ENCODE data around the gene VGF. TPM values are rescaled to one million over a fixed set of nuclear protein-coding genes. Genes with fewer than 3 reads are reported as not detected.

The VGF gene
- total RNA-seq, 1 experiment from 2014 or later, result 0.12 TPM

GRCh38 chr7:101185258-101185839 is 20.0 kb upstream of the VGF start:
- DNase-seq (ENCODE audit: low read depth), result peak; percentile 72

- no peak for DNase-seq (ENCODE audit: low read depth)
These were observed 14.9 kb upstream of the VGF start, which contains the start of gene NAT16 for GRCh38 chr7:101180130-101180755. TSS of gene NAT16 (minus strand) at chr7:101180293. CDS start at chr7:101174807, 5,486 bp downstream.

- DNase-seq (ENCODE audit: low read depth), result no peak
These were observed 14.3 kb upstream of the VGF start for GRCh38 chr7:101179713-101180112.

- no peak for DNase-seq (ENCODE audit: low read depth)
These were observed 13.7 kb upstream of the VGF start for GRCh38 chr7:101179117-101179516.

DNA sequence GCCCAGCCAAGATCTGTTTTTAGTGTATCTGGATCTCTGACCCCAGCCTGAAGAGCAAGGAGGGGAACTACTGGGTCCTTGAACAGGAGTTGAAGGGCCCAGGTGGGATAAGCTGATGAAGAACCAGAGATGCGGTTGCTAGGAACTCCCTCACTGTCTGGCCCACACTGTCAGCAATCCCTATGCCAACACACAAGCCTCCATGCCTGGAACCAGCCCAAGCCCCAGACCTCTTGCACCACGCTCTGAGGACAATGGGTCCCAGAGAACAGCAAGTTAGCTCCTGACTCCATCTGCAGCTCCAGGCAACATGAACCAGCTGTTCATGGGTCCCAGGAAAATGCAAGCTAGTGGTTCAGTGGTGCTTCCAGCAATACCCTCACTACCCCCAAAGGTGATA is 12.3 kb upstream of the VGF start:
- no peak for DNase-seq (ENCODE audit: low read depth)

DNA sequence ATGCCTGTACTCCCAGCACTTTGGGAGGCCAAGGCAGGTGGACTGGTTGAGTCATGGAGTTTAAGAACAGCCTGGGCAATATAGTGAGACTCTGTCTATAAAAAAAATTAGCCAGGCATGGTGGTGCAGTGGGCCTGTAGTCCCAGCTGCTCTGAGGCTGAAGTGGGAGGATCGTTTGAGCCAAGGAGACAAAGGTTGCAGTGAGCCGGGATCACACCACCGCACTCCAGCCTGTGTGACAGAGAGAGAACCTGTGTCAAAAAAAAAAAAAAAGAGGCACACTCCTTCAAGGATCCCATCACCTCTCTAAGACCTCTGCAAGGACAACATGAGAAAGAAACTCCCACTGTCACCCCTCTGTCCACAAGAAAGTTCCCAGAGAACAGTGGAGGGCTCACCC is 10.3 kb upstream of the VGF start:
- no peak for DNase-seq (ENCODE audit: low read depth)

- DNase-seq (ENCODE audit: low read depth), result no peak
These were observed 9.0 kb upstream of the VGF start for GRCh38 chr7:101174322-101174854.

DNA sequence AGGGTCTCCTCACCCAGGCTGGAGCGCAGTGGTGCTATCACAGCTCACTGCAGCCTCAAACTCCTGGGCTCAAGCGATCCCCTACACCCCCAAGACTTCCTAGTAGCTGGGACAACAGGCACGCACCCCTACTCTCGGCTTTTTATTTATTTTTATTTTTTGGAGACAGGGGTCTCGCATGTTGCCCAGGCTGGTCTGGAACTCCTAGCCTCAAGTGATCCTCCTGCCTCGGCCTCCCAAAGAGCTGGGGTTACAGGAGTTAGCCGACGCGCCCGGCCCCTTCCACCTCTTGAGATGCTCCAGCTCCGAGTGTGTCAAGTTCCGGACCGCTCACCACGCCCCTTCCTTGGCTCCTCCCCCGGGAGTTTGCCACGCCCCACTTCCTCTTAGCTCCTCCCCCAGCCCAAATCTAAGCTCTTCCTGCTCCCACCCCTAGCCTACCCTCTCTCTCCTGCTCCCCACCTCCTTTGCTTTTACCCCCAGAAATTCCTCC is 8.4 kb upstream of the VGF start:
- no peak for DNase-seq (ENCODE audit: low read depth)

DNA sequence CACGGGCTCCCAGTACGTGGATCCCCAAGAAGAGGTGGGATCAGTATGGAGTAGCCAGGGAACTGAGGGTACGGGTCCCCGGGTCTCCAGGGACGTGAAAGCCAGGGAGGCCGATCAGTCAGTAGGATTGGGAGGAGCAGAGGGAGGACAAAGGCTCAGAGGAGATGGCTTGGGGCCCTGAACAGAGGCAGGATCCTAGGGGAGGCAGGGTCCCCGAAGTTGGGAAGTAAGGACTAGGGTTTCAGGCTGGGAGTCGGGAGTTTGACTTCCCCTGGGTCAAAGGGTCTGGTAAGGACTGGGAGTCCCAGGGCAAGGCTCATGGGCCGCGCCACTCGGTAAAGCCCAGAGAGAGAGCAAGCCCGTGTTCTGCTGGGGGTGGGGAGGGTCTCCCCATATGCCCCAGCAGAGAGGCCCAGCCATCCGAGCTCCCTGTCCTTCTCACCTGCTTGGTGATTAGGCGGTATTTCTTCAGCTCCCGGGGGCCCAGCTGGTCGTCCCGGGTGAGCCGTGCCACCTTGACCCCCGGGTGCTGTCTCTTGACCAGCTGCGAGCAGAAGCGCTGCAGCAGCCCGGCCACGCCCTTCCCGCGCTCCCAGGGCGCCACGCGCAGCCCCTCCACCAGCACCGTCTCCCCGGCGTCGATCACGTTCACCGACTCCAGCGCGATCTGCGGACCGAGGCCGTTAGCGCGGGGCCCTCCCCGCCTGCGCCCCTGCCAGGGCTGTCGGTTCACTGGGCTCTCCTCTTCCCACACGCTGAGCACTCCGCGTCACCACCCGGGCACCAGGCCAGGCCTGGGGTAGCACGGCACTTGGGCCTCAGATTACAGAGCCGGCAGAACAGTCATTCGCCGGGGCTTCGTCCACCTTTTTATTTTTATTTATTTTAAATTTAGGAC is 7.7 kb upstream of the VGF start:
- DNase-seq (ENCODE audit: low read depth), result peak; percentile 77

GRCh38 chr7:101172005-101172853 is 6.9 kb upstream of the VGF start:
- DNase-seq (ENCODE audit: low read depth), result no peak

- no peak for DNase-seq (ENCODE audit: low read depth)
These were observed 6.1 kb upstream of the VGF start for GRCh38 chr7:101171442-101171837.

DNA sequence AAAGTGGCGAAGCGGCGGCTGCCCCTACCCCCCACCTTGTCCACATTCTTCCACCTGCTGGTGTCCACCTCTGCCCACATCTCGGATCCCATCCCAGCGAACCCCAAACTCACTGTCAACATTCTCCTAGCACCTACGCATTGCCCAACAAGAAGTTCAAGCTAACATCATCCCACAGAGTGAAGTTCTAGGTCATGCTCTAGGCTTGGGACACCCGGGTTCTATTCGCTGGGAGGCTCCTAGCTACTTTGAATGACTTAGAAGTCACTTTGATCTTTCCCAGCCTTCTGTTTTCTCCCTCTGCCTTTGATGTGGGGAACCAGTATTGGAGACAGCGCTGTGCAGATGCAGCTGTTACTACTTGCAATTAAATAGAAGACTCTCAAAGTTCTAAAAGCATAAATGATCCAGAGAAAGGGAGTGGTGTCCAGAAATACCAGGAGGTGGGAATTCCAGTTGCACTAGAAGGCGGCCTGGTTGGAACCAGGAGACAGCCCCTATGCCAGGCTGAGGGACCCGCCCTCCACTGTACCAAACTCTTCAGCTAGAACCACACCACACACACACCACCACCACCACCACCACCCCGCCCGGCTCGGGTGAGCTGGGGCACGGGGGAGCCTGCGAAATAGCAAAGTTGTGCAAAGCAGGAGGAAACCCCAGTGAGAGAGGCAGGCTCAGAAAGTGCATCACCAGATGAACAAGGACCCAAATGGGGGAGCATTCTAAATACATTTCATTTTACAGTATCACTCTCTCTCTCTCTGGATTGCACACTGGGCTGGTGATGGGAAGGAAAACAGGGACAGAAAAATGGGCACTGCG is 5.5 kb upstream of the VGF start:
- no peak for DNase-seq (ENCODE audit: low read depth)

- DNase-seq (ENCODE audit: low read depth), result peak; percentile 54
These were observed 4.6 kb upstream of the VGF start for GRCh38 chr7:101169838-101170551.

DNA sequence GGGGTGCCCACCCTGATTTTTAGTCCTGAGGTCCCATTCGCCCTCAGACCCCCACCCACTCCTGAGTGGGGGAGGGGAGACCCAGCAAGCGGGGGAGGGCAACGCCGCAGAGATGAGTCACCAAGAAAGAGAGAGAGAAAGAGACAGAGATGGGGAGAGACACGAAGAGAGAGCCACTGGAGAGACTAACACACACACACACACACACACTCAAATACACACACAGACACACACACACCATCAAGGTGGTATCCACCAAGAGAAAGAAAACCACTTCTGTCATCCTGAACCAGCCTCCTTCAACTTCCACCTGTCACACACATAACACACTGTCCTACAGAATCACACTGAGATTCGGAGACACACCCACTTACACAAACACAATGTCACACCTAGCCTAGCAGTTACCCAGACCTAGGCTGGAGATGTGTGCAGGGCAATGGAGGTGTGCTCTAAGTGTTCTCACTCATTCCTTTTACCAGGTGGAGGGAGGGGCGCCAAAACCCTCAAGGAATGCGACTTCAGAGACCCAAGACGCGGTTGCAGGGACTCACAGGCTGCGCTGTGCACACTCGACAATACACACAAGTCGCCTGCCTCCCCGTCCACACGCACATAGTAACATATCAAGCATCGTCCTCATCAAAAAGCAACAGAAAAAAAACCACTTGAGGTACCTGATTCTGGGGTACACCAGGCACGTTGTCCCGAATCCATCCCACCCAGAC is 3.9 kb upstream of the VGF start:
- DNase-seq (ENCODE audit: low read depth), result no peak

DNA sequence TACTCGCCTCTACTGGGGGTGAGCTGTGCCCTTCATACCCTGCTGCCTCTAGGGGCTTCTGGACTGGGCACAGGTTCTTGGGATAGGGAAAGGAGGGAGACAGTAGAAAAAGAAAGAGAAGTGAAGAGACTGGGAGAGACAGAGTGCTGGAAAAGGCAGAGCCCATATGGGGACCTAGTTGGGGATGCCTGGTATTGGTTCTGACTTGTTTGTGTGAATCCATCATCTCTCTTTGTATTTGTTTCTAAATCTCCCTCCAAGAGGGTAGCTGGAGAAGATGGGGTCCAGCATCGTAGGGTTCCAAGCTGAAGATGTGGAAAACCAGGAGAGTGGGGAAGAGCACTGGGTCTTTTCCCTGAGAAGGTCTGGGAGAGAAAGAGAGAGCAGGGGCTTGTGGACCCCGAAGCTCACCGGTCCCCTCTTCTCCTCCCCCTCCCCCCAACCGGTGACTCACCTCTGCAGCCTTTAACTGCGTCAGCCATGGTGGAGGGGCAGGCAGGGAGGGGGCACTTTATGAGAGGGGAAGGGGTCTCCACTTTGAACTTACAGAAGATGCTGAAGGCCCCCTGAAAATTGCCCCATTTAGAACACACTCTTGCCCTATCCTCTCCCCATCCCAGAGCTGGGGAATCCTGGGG is 3.2 kb upstream of the VGF start:
- DNase-seq (ENCODE audit: low read depth), result no peak

DNA sequence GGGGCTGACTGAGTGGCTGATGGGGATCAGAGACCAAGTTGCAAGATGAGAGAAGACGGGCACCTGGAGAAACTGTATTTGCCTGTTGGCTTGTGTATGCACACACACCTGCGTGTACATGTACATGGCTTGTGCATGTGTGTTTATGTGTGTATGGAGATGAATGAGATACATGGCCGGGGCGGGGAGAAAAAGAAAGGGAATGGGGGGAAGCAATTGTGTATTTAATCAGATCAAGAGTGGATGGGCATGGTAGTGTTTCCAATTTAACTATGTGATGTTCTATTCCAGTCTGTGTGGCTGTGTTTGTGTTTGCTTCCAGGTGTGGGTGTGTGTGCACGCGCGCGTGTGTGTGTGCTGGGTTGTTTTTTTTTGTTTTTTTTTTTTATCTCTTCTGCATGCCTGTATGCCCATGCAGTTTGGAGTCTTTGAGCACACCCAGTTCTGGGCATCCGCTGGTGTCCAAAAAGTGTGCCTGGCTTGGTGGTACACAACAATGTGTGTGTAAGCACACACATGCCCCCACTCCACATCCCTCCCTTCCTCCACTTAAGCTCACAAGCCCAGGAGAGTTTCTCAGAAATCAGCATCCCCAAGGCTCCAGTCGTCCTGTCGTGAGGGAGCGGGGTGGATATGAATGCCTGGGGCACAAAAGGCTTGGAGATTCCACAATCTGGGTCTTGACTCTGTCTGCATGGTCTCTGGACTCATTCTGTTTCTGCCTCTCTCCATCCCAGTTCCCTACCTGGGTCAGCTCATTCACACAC is 2.5 kb upstream of the VGF start:
- no peak for DNase-seq (ENCODE audit: low read depth)

DNA sequence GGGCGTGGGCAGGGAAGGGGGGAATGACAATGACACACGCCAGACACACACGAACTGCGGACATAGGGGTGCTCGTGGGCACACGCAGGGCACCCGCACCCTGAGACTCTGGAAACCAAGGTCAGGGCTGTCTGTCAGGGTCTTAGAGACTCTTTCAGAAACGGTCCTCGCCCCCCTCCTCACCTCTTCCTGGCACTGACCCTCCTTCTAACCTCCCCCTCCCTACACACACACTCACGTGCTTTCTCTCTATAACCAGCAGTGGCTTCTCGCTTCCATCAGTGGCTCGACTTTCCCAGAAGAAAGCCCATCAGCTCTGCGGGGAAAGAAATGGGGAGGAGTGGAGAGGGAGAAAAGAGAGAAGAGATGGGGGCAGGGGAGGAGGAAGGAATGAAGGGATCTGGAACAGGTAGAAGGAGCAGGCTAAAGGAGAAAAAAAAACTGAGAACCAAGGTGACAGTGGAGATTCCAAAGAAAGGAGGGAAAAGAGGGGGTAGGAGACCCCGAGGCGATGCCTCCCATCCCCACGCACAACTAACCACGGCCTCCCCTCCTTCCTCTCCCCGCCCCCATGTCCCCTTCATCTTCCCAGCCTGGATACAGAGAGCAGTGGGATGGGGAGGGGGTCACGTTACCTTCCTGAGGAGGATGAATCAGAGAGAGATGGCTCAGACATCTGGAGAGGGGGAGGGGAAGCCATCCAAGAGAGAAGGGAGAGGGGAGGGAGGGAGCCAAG is 1.7 kb upstream of the VGF start:
- no peak for DNase-seq (ENCODE audit: low read depth)

GRCh38 chr7:101166648-101166908 is 1.2 kb upstream of the VGF start:
- no peak for DNase-seq (ENCODE audit: low read depth)
